Measurements from ENCODE around the gene LONP2. TPM values are rescaled to one million over a fixed set of nuclear protein-coding genes. Genes with fewer than 3 reads are reported as not detected.

LONP2 gene
- total RNA-seq, 1 donor: 56.8 TPM

DNA sequence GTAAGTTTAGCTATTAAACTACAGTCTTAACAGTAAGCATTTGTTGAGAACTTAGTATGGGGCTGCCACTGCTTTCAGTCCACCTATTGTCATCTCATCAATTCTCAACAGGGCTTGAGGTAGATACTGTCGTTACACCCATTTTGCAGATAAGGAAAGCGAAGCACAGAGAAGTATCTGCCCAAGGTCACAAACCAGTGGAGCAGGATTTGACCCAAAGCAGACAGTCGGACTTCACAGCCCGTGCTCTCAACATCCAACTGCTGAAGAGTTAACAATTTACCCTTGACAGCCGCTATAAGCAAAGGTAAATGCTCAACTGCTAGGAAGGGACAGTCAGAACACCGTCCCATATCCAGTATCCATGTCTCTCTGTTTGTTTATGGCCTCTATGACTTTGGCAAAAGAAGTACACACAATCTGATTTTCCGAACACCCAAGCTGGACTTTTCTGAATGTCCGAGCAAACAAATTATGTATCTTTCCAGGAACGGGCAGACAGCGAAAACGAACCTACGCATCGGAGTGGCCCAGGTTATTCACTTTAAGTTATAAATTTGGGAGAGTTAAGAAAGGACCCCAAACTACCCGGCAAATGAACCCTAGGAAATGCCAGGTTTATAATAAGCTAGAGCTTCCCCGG is 139.9 kb downstream of the LONP2 start:
- DNase-seq (ENCODE audit: insufficient read length, low spot score, missing footprints): peak; percentile 75
- H4K20me1 ChIP-seq (ENCODE audit: insufficient read depth, low read length): peaks cover 46% of the 10 kb centered on the region

DNA sequence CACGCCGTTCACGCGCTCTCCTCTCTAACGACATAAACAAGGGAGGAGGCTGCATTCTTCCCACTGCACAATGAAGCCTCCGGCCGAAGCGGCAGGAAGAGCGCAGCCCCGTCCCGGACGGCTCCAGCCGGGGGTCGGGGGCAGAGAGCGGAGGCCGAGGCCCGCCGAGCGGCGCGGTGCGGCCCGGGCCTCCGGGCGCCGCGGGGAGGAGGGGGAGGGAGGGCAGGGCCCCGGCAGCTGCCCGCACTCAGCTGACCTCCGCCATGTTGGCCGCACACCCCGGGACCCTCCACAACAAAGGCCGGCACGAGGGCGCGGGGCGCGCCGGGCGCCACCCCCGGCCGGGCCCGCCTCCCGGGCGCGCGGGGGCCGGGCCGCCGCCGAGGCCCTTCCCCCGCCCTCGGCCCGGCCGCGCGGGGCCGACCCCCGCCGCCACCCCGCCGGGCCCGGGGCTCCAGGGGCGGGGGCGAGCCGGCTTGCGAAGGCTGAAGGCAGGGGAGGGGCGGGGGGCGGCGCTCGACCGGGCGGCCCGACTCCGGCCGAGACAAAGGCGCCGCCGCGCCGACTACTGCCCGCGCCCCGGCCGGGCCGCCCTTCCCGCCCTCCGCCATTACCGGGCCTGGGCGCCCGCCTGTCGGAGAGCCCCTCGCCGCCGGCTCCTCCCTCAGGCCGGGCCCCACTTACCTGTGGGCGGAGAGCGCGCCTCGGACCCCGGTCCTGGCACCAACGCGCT is 140.6 kb downstream of the LONP2 start:
- Histone ChIP-seq H3K4me3 (ENCODE audit: insufficient read depth, low read length) (peak overlapping the region; percentile 84), H2AFZ (ENCODE audit: low read length) (peak overlapping the region; percentile 62), H4K20me1 (ENCODE audit: insufficient read depth, low read length) (peaks cover 39% of the 10 kb centered on the region), H3K27me3 (ENCODE audit: insufficient read depth, low read length) (no peaks in the 10 kb centered on the region), H3K4me1 (ENCODE audit: insufficient read depth, low read length) (peaks cover 24% of the 10 kb centered on the region), H3K79me2 (ENCODE audit: insufficient read depth, low read length) (peaks cover 48% of the 10 kb centered on the region), H3K27ac (ENCODE audit: low read depth, low read length) (peak overlapping the region; percentile 73), H3K4me2 (ENCODE audit: insufficient read depth, low read length) (peak overlapping the region; percentile 91), H3K9me3 (ENCODE audit: low read depth, low read length) (no peaks in the 10 kb centered on the region), H3K36me3 (ENCODE audit: insufficient read depth, low read length) (no peaks in the 10 kb centered on the region)
- peak; percentile 96 for DNase-seq (ENCODE audit: insufficient read length, low spot score, missing footprints)
- TF ChIP-seq, protein P1, sequence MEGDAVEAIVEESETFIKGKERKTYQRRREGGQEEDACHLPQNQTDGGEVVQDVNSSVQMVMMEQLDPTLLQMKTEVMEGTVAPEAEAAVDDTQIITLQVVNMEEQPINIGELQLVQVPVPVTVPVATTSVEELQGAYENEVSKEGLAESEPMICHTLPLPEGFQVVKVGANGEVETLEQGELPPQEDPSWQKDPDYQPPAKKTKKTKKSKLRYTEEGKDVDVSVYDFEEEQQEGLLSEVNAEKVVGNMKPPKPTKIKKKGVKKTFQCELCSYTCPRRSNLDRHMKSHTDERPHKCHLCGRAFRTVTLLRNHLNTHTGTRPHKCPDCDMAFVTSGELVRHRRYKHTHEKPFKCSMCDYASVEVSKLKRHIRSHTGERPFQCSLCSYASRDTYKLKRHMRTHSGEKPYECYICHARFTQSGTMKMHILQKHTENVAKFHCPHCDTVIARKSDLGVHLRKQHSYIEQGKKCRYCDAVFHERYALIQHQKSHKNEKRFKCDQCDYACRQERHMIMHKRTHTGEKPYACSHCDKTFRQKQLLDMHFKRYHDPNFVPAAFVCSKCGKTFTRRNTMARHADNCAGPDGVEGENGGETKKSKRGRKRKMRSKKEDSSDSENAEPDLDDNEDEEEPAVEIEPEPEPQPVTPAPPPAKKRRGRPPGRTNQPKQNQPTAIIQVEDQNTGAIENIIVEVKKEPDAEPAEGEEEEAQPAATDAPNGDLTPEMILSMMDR (IDR thresholded peaks at IDR 0.05; ENCODE audit: extremely low read depth, low read depth, low read length): no peak

More for the DNA sequence above, 139.9 kb downstream of the LONP2 start:
- TF ChIP-seq, protein P1 (IDR thresholded peaks at IDR 0.05; ENCODE audit: extremely low read depth, low read depth, low read length): no peak
- peak overlapping the region; percentile 62 for H2AFZ ChIP-seq (ENCODE audit: low read length)
- no peaks in the 10 kb centered on the region for H3K9me3 ChIP-seq (ENCODE audit: low read depth, low read length)
- H3K4me1 ChIP-seq (ENCODE audit: insufficient read depth, low read length): peaks cover 24% of the 10 kb centered on the region
- H3K27me3 ChIP-seq (ENCODE audit: insufficient read depth, low read length): no peaks in the 10 kb centered on the region
- peak overlapping the region; percentile 91 for H3K4me2 ChIP-seq (ENCODE audit: insufficient read depth, low read length)
- H3K36me3 ChIP-seq (ENCODE audit: insufficient read depth, low read length): no peaks in the 10 kb centered on the region
- peak overlapping the region; percentile 57 for H3K27ac ChIP-seq (ENCODE audit: low read depth, low read length)
- H3K79me2 ChIP-seq (ENCODE audit: insufficient read depth, low read length): peaks cover 55% of the 10 kb centered on the region
- H3K4me3 ChIP-seq (ENCODE audit: insufficient read depth, low read length): peak overlapping the region; percentile 84

DNA sequence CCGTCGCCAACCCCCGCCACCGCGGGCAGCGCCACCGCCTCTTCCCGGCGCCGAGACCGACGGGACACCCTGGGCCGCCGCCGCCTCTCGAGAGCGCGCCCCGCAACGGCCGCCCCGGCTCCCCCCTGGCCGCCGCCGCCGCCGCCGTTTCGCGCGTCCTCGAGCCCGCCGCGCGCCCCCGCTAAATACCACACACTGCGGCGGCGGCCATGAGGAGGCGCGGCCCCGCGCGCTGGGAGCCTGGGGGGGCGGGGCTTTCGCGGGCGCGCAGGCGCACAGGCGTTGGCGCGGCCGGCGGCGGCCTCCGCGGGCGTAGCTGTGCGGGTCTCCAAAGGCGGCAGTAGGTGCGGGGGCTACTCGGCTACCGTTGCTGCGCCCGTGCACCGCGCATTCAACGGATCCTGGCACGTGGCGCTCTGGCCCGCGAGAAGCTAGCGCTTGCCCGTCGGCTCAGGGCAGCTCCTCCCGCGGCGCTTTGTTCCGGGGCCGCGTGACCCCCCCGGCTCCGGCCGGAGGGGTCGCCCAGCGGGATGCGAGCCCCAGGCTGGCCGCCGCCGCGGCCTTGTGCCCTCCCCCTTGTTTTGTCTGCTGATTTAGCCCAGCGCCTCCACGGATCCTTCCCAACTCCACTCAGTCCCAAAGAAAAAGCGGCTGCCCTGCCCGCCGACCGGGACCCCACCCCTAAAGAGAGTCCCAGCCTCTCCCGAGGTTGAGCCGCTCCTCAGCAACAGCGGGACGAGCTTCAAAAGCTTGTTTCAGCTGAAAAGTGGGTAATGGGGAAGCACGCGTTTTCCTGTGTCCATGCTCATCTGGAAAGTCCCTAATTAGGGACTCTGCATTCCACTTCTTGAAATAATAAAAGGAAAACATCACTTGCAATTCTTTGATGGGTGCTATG is 141.4 kb downstream of the LONP2 start, which contains the start of gene SIAH1:
Gene SIAH1 (minus strand): TSS at position 161 of the 898 bp plus-strand sequence. CDS start 22,985 bp downstream, outside the sequence.
- Histone ChIP-seq H4K20me1 (ENCODE audit: insufficient read depth, low read length) (peaks cover 31% of the 10 kb centered on the region), H2AFZ (ENCODE audit: low read length) (peak within 1 kb of the TSS; percentile 81), H3K36me3 (ENCODE audit: insufficient read depth, low read length) (no peaks in the 10 kb centered on the region), H3K27me3 (ENCODE audit: insufficient read depth, low read length) (no peaks in the 10 kb centered on the region), H3K4me2 (ENCODE audit: insufficient read depth, low read length) (peak within 1 kb of the TSS; percentile 91), H3K79me2 (ENCODE audit: insufficient read depth, low read length) (peaks cover 40% of the 10 kb centered on the region), H3K9me3 (ENCODE audit: low read depth, low read length) (no peaks in the 10 kb centered on the region), H3K27ac (ENCODE audit: low read depth, low read length) (peak within 1 kb of the TSS; percentile 73), H3K4me1 (ENCODE audit: insufficient read depth, low read length) (peaks cover 24% of the 10 kb centered on the region), H3K4me3 (ENCODE audit: insufficient read depth, low read length) (peak within 1 kb of the TSS; percentile 84)
- TF ChIP-seq, protein P1 (IDR thresholded peaks at IDR 0.05; ENCODE audit: extremely low read depth, low read depth, low read length): no peak
- peak; percentile 100 for DNase-seq (ENCODE audit: insufficient read length, low spot score, missing footprints)

Measured in osteoblast (primary cell).